CD1c-positive myeloid dendritic cell (primary cell): ENCODE results near the gene KIR3DL1.
"Not testable (repeated sequence)": the region's sequence is repeated elsewhere in the genome, so short reads cannot be mapped to it uniquely, and the experiment has no call there.

Experiments
- DNase-seq: peaks from one replicate; pipeline ENCODE4 v3.0.0-alpha.2; 2016; ENCODE audit errors: extremely low spot score

The KIR3DL1 gene

DNA sequence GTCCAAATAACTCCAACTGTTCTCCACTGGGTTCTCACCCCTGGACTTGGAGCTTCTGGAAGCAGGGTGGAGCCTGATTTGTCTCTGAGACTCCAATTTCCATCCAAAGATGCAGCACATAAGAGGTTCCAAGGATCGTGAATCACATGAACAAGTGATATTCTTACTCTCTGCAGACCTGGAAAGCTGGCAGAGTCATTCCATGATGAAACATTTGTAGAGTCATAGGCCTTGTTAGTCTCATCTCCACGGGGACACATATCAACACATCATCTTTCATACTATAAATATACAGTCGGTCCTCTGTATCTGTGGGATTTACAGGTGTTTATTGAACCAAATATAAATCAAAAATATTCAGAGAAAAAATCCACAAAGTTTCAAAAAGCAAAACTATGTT, 1.7 kb upstream of the KIR3DL1 start:
- DNase-seq = not testable (repeated sequence)

DNA sequence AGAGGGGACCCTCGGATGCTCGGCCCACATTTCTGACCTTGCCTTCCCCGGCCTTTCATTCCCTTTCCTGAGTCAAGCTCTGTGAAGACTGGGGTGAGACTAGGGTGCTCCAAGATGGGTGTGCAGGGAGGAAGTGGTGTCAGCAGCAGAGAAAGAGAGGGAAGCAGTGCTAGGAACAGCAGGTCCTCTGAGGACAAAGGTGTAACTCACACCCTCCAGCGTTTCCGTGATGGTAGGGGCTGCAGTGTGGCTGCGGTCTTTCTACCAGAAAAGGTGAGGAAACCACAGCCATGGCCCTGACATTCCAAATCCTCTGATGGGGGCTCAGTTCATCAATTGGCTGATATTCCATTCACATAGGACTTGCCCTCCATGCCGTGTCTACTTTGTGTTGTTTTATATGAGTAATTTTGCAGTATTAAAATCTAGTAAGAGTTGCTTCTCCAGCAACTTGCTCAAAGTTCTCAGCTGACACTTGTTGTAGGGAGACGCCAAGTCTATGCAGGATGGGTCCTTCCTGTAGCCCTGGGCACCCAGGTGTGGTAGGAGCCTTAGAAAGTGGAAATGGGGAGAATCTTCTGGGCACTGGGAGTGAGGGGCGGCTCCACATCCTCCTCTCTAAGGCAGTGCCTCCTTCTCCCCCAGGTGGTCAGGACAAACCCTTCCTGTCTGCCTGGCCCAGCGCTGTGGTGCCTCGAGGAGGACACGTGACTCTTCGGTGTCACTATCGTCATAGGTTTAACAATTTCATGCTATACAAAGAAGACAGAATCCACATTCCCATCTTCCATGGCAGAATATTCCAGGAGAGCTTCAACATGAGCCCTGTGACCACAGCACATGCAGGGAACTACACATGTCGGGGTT, 1.6 kb downstream of the KIR3DL1 start:
- no peak for DNase-seq

DNA sequence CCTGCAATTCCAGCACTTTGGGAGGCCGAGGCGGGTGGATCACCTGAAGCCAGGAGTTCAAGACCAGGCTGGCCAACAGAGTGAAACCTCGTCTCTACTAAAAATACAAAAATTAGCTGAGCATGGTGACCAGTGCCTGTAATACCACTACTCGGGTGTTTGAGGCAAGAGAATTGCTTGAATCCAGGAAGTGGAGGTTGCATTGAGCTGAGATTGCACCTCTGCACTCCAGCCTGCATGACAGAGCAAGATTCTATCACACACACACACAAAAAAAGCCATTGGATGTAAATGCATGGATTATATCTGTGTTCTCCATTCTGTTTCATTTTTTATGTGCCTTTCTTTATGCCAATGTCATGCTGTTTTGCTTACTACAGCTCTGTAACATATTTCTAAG, 8.1 kb downstream of the KIR3DL1 start:
- DNase-seq = peak; percentile 19

DNA sequence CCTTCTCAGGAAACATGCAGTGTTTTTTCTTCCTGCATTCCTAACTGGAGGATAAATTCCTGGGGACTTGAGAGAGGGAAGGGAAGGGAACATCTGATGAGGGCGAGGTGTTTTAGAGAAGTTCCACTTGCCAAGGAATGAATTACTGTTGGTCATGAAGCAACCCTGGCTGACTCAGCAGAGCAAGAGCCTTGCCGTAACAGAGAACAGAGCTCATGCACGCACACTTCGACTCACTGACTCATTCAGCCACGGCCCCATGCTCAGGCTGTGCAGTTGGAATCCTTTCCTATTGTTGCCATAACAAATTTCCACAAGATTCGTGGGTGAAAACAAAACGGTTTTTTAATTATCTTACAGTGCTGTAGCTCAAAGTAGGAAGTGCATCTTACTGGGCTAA, 9.1 kb downstream of the KIR3DL1 start:
- DNase-seq = peak; percentile 9

DNA sequence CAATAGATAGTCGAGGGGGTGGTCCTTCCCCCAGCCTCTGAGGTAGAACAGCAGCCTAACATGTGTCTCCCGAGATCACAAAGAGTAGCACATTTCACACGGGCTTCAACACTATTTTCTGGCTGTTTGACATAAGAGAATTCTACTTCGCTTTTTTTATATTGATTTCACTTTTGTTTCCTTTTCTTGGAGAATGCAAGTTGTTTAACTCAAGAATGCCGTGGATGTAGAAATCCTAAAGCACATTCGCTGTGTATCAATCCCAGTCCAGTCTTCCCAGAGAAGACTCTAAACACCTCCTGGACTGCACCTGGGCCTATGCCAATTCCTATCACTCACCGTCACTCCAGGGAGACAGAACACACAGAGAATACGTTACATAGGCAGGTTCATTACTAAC, 11.8 kb downstream of the KIR3DL1 start:
- DNase-seq = not testable (repeated sequence)

- DNase-seq = not testable (repeated sequence)
Observed at GRCh38 chr19:54832496-54832895, 16.2 kb downstream of the KIR3DL1 start, which contains the start of gene KIR2DS4. TSS of gene KIR2DS4 (plus strand) at chr19:54832676.

DNA sequence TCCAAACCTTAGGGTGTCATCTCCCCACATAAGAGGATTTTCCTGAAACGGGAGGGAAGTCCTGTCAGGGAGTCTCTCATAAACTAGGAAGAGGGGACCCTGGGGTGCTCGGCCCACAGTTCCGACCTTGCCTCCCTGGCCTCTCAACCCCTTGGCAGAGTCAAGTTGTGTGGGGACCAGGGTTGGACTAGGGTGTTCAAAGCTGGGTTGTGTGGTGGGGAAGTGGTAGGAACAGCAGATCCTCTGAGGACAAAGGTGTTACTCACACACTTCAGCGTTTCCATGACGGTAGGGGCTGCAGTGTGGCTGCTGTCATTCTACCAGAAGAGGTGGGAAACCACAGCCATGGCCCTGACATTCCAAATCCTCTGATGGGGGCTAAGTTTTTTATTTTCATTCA, 18.9 kb downstream of the KIR3DL1 start:
- DNase-seq = not testable (repeated sequence)

GRCh38 chr19:54837522-54837921, 21.3 kb downstream of the KIR3DL1 start:
- DNase-seq = peak; percentile 36

DNA sequence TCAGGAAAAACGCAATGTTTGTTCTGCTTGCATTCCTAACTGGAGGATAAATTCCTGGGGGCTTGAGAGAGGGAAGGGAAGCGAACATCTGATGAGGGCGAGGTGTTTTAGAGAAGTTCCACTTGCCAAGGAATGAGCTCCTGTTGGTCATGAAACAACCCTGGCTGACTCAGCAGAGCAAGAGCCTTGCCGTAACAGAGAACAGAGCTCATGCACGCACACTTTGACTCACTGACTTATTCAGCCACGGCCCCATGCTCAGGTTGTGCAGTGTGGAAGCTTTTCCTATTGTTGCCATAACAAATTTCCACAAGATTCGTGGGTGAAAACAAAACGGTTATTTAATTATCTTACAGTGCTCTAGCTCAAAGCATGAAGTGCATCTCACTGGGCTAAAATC, 26.9 kb downstream of the KIR3DL1 start:
- DNase-seq = not testable (repeated sequence)

DNA sequence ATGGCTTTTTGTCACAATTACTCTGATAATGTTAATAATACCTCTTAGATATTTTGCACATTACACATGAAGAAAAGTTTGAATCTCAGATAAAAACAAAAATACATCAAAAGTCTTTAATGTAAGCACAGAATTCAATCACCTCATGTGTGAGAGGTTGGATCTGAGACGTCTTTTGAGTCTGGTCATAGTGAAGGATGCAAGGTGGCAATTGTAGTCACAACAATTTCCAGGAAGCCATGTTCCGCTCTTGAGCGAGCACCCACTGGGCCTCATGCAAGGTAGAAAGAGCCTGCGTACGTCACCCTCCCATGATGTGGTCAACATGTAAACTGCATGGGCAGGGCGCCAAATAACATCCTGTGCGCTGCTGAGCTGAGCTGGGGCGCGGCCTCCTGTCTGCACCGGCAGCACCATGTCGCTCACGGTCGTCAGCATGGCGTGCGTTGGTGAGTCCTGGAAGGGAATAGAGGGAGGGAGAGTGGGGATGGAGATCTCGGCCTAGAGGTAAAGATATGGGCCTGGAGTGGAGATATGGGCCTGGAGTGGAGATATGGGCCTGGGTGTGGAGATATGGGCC, 33.9 kb downstream of the KIR3DL1 start, which contains the start of gene KIR3DL2:
Gene KIR3DL2 (plus strand): TSS at position 383 of the 580 bp plus-strand sequence. CDS start 33 bp downstream, at position 416.
- not testable (repeated sequence) for DNase-seq

GRCh38 chr19:54850930-54851329, 34.7 kb downstream of the KIR3DL1 start:
- no peak for DNase-seq

GRCh38 chr19:54851353-54851752, 35.1 kb downstream of the KIR3DL1 start:
- DNase-seq = no peak

GRCh38 chr19:54855241-54855640, 39.0 kb downstream of the KIR3DL1 start:
- peak; percentile 33 for DNase-seq

DNA sequence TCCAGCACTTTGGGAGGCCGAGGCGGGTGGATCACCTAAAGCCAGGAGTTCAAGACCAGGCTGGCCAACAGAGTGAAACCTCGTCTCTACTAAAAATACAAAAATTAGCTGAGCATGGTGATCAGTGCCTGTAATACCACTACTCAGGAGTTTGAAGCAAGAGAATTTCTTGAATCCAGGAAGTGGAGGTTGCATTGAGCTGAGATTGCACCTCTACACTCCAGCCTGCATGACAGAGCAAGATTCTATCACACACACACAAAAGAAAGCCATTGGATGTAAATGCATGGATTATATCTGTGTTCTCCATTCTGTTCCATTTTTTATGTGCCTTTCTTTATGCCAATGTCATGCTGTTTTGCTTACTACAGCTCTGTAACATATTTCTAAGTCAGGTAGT, 42.2 kb downstream of the KIR3DL1 start:
- not testable (repeated sequence) for DNase-seq

DNA sequence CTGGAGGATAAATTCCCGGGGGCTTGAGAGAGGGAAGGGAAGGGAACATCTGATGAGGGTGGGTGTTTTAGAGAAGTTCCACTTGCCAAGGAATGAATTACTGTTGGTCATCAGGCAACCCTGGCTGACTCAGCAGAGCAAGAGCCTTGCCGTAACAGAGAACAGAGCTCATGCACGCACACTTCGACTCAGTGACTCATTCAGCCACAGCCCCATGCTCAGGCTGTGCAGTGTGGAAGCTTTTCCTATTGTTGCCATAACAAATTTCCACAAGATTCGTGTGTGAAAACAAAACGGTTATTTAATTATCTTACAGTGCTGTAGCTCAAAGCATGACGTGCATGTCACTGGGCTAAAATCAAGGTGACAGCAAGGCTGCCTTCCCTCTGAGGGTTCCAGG, 43.2 kb downstream of the KIR3DL1 start:
- DNase-seq = peak; percentile 81

DNA sequence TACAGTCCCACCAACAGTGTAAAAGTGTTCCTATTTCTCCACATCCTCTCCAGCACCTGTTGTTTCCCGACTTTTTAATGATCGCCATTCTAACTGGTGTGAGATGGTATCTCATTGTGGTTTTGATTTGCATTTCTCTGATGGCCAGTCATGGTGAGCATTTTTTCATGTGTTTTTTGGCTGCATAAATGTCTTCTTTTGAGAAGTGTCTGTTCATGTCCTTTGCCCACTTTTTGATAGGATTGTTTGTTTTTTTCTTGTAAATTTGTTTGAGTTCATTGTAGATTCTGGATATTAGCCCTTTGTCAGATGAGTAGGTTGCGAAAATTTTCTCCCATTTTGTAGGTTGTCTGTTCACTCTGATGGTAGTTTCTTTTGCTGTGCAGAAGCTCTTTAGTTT, 47.2 kb downstream of the KIR3DL1 start:
- not testable (repeated sequence) for DNase-seq

- peak; percentile 77 for DNase-seq
Observed at GRCh38 chr19:54871696-54872095, 55.4 kb downstream of the KIR3DL1 start.

GRCh38 chr19:54873990-54874389, 57.7 kb downstream of the KIR3DL1 start, which contains the start of gene FCAR:
TSS of gene FCAR (plus strand) at chr19:54874235. CDS start at chr19:54874290, 55 bp downstream.
- peak; percentile 87 for DNase-seq

DNA sequence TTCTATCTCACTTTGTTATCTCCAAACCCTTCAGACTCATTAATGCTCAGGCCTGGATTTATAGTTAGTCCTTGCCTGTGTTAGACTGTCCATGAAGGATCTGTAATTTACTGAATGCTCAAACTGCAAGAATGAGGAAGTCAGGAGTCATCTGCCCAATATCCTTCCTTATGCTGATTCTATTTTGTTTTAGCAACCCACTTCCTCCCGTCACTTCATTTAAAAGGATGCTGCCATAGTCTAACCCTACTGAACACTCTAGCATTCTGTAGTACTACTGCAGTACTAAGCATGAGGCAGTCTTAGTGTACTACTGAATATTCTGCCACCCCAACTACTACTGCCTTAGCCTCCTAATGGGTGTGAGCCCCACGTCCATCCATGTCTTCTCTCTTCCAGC, 59.2 kb downstream of the KIR3DL1 start:
- peak; percentile 79 for DNase-seq

DNA sequence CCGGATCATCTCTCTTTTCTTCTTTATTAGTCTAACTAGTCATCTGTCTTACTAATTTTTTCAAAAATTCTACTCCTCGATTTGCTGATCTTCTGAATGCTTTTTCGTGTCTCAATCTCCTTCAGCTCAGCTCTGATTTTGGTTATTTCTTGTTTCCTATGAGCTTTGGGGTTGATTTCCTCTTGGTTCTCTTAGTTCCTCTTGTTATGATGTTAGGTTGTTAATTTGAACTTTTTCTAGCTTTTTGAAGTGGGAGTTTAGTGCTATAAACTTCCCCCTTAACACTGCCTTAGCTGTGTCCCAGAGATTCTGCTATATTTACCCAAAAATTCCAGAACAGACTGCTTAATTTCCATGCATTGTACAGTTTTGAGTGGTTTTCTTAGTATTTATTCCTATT, 61.2 kb downstream of the KIR3DL1 start:
- peak; percentile 84 for DNase-seq
